B cell (primary cell): ENCODE measurements around the gene CFAP20. TPM values are rescaled to one million over a fixed set of nuclear protein-coding genes. Genes with fewer than 3 reads are reported as not detected.

ENCODE experiments used
- ATAC-seq: fragments of 200-7000 bp; cut with Tn5 transposase; one replicate; pipeline ENCODE4 v1.10.0; 2021; ENCODE audit warnings: low read depth, mild to moderate bottlenecking, moderate number of reproducible peaks, moderate library complexity
- CTCF ChIA-PET: fragments of 350-600 bp; sonication (Branson Sonifier 250); formaldehyde crosslinking; loops from one replicate; lab custom pipeline; 2021; ENCODE audit warnings: antibody characterized with exemption, inconsistent platforms; lab: Charles Lee
- POLR2A ChIA-PET: fragments of 350-600 bp; sonication (Branson Sonifier 250); formaldehyde crosslinking; loops from one replicate; lab custom pipeline; 2021; ENCODE audit warnings: antibody characterized with exemption; lab: Charles Lee
- DNase-seq: peaks from one replicate; pipeline ENCODE4 v3.0.0; 2013
- H2AFZ ChIP-seq: 2 replicates; pipeline ENCODE4 v1.6.1; 2012; ENCODE audit warnings: mild to moderate bottlenecking, low read depth, low read length; ENCODE audit not compliant: insufficient read depth, poor library complexity, severe bottlenecking
- H3K27ac ChIP-seq, 2 donors: 1 replicate in 1 of 2; 2 replicates in 1 of 2; pipeline ENCODE4 v1.5.1; 2012 to 2013; ENCODE audit warnings: low read length in 2 of 2, mild to moderate bottlenecking in 2 of 2, moderate library complexity in 1 of 2
- H3K27me3 ChIP-seq, 4 experiments: fragments of 200-600 bp in 1 of 4; sonication (generic) in 1 of 4; replicated peaks in 1 of 4; 1 replicate in 2 of 4; 2 replicates in 2 of 4; pipeline versions ENCODE4 v1.6.1 to v1.7.0; 2013 to 2016; ENCODE audit warnings: low read length in 3 of 4, mild to moderate bottlenecking in 2 of 4, mixed read lengths in 1 of 4, moderate library complexity in 1 of 4; ENCODE audit not compliant: insufficient read depth in 4 of 4, control insufficient read depth in 3 of 4; ENCODE audit errors: control extremely low read depth in 1 of 4
- H3K36me3 ChIP-seq, 2 experiments: replicated peaks in 1 of 2; 1 replicate in 1 of 2; 2 replicates in 1 of 2; pipeline versions ENCODE4 v1.6.1 to v1.7.1; 2013; ENCODE audit warnings: low read length in 1 of 2; ENCODE audit not compliant: insufficient read depth in 2 of 2, control insufficient read depth in 1 of 2; ENCODE audit errors: control extremely low read depth in 1 of 2, extremely low read depth in 1 of 2
- H3K4me1 ChIP-seq, 2 donors: fragments of 200-600 bp in 1 of 2; sonication (generic) in 1 of 2; 1 replicate in 1 of 2; 2 replicates in 1 of 2; pipeline versions ENCODE4 v1.5.1 to v1.6.1; 2013 to 2017; ENCODE audit warnings: low read length in 2 of 2; ENCODE audit not compliant: control insufficient read depth in 2 of 2, insufficient read depth in 2 of 2
- H3K4me2 ChIP-seq: replicated peaks from 2 replicates; pipeline ENCODE3; 2012; ENCODE audit warnings: mild to moderate bottlenecking, low read depth, low read length; ENCODE audit not compliant: poor library complexity, severe bottlenecking
- H3K4me3 ChIP-seq, 5 experiments: fragments of 200-600 bp in 1 of 5; sonication (generic) in 1 of 5; 1 replicate in 3 of 5; 2 replicates in 2 of 5; pipeline versions ENCODE4 v1.5.1 to v1.7.0; 2011 to 2016; ENCODE audit warnings: low read length in 4 of 5, mild to moderate bottlenecking in 4 of 5, low read depth in 2 of 5, control low read depth in 1 of 5, moderate library complexity in 1 of 5; ENCODE audit not compliant: insufficient read depth in 1 of 5; ENCODE audit errors: control extremely low read depth in 1 of 5, extremely low read depth in 1 of 5
- H3K79me2 ChIP-seq: fragments of 200-600 bp; sonication (generic); one replicate; pipeline ENCODE4 v1.6.0; 2016; ENCODE audit warnings: low read length; ENCODE audit not compliant: control insufficient read depth, insufficient read depth
- H3K9ac ChIP-seq: fragments of 200-600 bp; sonication (generic); 2 replicates; pipeline ENCODE4 v1.6.1; 2017; ENCODE audit warnings: mild to moderate bottlenecking, low read length, moderate library complexity
- H3K9me3 ChIP-seq, 3 donors: one replicate each; pipeline versions ENCODE4 v1.6.1 to v1.7.1; 2013; ENCODE audit warnings: low read length in 2 of 3; ENCODE audit not compliant: control insufficient read depth in 2 of 3, insufficient read depth in 1 of 3; ENCODE audit errors: control extremely low read depth in 1 of 3
- H4K20me1 ChIP-seq: 2 replicates; pipeline ENCODE4 v1.6.0; 2012; ENCODE audit warnings: mild to moderate bottlenecking, low read length; ENCODE audit not compliant: insufficient read depth, control insufficient read depth, poor library complexity, severe bottlenecking
- H3K27ac Mint-ChIP-seq: one replicate; pipeline ENCODE4 v1.8.0; 2021; ENCODE audit warnings: mixed read lengths
- H3K27me3 Mint-ChIP-seq: one replicate; pipeline ENCODE4 v1.8.0; 2021; ENCODE audit warnings: mixed read lengths
- H3K4me1 Mint-ChIP-seq: one replicate; pipeline ENCODE4 v1.8.0; 2021; ENCODE audit warnings: mixed read lengths
- H3K4me3 Mint-ChIP-seq: one replicate; pipeline ENCODE4 v1.8.0; 2021; ENCODE audit warnings: mixed read lengths
- H3K9me3 Mint-ChIP-seq: one replicate; pipeline ENCODE4 v1.8.0; 2022; ENCODE audit warnings: mixed read lengths; ENCODE audit not compliant: insufficient read depth
- EZH2 ChIP-seq: IDR thresholded peaks from 2 replicates; pipeline ENCODE4 v1.6.1; 2012; ENCODE audit warnings: borderline replicate concordance, low read depth, mild to moderate bottlenecking, moderate library complexity, low read length; ENCODE audit not compliant: insufficient read depth, poor library complexity, severe bottlenecking
- WGBS: methylation state at CpG from one replicate; pipeline ENCODE4 v1.1.5; 2013; ENCODE audit warnings: missing lambda C conversion rate; ENCODE audit not compliant: insufficient coverage; 5-methylcytosine and 5-hydroxymethylcytosine counted together
- intact Hi-C: fragments of 100-400 bp; cut with micrococcal nuclease; formaldehyde crosslinking; loops from one replicate; pipeline ENCODE4 v1.10.0; 2022
- polyA plus RNA-seq: library from polyadenylated mRNA; depleted of rRNA; stranded (reverse); fragments of >200 nt; gene quantifications from 2 replicates; pipeline ENCODE4 v1.2.3, GENCODE V29; 2012
- total RNA-seq, 2 donors: library from RNA; stranded (reverse); fragments of 120-200 nt in 1 of 2; gene quantifications; 1 replicate in 1 of 2; 2 replicates in 1 of 2; pipeline versions ENCODE4 v1.2.3 to v1.2.4, GENCODE V29; 2013 to 2022
- TF ChIP-seq, protein P1 (sequence below): fragments of 200-600 bp; IDR thresholded peaks from one replicate; pipeline ENCODE4 v1.8.0; 2022; ENCODE audit warnings: antibody characterized with exemption, mild to moderate bottlenecking

CFAP20 gene
- total and polyA plus RNA-seq, 2 donors (not counting 1 experiment from before 2014, with no cell fraction given) = 27.3 to 45.4 TPM

- DNase-seq (no peak), ATAC-seq (no peak)
- intact Hi-C loops = no loop called here
- Mint-ChIP-seq H3K27ac (no peak overlapping the region), H3K4me3 (no peak overlapping the region), H3K9me3 (no peaks in the 10 kb centered on the region), H3K4me1 (no peaks in the 10 kb centered on the region), H3K27me3 (no peaks in the 10 kb centered on the region)
- Histone ChIP-seq H2AFZ (no peak overlapping the region), H3K9me3 (no peaks in the 10 kb centered on the region), H3K36me3 (peaks cover 0 to 15% of the 10 kb centered on the region in 2 experiments), H3K4me2 (no peak overlapping the region), H4K20me1 (no peaks in the 10 kb centered on the region), H3K4me1 (no peaks in the 10 kb centered on the region), H3K4me3 (no peak overlapping the region), H3K79me2 (no peaks in the 10 kb centered on the region), H3K9ac (no peak overlapping the region), H3K27me3 (no peaks in the 10 kb centered on the region), H3K27ac (no peak overlapping the region)
- no CpG with 5 or more reads among the region's 2 CpGs for WGBS
- POLR2A ChIA-PET = no interaction called here
- CTCF ChIA-PET = no interaction called here
- TF ChIP-seq EZH2 = no peak
- TF ChIP-seq, protein P1, sequence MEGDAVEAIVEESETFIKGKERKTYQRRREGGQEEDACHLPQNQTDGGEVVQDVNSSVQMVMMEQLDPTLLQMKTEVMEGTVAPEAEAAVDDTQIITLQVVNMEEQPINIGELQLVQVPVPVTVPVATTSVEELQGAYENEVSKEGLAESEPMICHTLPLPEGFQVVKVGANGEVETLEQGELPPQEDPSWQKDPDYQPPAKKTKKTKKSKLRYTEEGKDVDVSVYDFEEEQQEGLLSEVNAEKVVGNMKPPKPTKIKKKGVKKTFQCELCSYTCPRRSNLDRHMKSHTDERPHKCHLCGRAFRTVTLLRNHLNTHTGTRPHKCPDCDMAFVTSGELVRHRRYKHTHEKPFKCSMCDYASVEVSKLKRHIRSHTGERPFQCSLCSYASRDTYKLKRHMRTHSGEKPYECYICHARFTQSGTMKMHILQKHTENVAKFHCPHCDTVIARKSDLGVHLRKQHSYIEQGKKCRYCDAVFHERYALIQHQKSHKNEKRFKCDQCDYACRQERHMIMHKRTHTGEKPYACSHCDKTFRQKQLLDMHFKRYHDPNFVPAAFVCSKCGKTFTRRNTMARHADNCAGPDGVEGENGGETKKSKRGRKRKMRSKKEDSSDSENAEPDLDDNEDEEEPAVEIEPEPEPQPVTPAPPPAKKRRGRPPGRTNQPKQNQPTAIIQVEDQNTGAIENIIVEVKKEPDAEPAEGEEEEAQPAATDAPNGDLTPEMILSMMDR = no peak
Measured at GRCh38 chr16:58155839-58156238, 26.7 kb upstream of the CFAP20 start.

DNA sequence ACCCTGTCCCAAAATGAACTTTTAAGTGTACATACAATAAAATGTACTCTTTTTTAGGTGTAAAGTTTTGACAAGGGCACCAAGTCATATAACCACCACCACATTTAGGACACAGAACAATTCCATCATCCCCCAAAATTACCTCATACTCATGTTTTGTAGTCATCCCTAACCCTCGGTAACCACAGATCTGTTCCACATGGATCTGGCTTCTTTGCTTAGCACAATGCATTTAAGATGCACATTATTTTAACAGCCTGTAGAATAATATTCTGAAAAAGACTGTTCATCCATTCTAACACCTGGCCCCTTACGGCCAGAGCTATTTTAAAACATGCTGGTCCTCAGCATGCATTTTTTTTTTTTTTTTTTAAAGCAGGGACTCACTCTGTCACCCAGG, 25.2 kb upstream of the CFAP20 start:
- Mint-ChIP-seq H3K27me3 (no peaks in the 10 kb centered on the region), H3K27ac (no peak overlapping the region), H3K4me1 (no peaks in the 10 kb centered on the region), H3K4me3 (no peak overlapping the region), H3K9me3 (no peaks in the 10 kb centered on the region)
- Histone ChIP-seq H3K4me1 (no peaks in the 10 kb centered on the region), H3K27ac (no peak overlapping the region), H3K9ac (no peak overlapping the region), H3K79me2 (no peaks in the 10 kb centered on the region), H3K4me3 (no peak overlapping the region), H4K20me1 (no peaks in the 10 kb centered on the region), H3K27me3 (no peaks in the 10 kb centered on the region), H2AFZ (no peak overlapping the region), H3K9me3 (no peaks in the 10 kb centered on the region), H3K4me2 (no peak overlapping the region), H3K36me3 (peaks cover 0 to 3% of the 10 kb centered on the region in 2 experiments)
- ChIA-PET POLR2A (no interaction called here), CTCF (no interaction called here)
- WGBS = 100% methylated on average over 1 of the region's 2 CpGs
- intact Hi-C loops = no loop called here
- no peak for DNase-seq
- no peak for TF ChIP-seq EZH2
- TF ChIP-seq, protein P1 = no peak
- no peak for ATAC-seq
